Activated naive CD4-positive, alpha-beta T cell treated with anti-CD3 and anti-CD28 coated beads, Interleukin-2, amount 10 ng/mL, durations not matched to agents 7 days and 5 days (primary cell): Measurements from ENCODE around the gene MAPKAPK5.

Experiments used
- CTCF ChIA-PET: fragments of 350-600 bp; sonication (Branson Sonifier 250); formaldehyde crosslinking; loops from one replicate; lab custom pipeline; 2021; ENCODE audit warnings: antibody characterized with exemption; lab: Charles Lee
- DNase-seq: peaks from one replicate; pipeline ENCODE4 v3.0.0-alpha.2; 2020
- H3K27ac Mint-ChIP-seq: one replicate; pipeline ENCODE4 v1.8.0; 2021; ENCODE audit warnings: mild to moderate bottlenecking, moderate library complexity, mixed read lengths
- H3K27me3 Mint-ChIP-seq: one replicate; pipeline ENCODE4 v1.8.0; 2021; ENCODE audit warnings: mild to moderate bottlenecking, mixed read lengths
- H3K36me3 Mint-ChIP-seq: one replicate; pipeline ENCODE4 v1.8.0; 2021; ENCODE audit warnings: mixed read lengths
- H3K4me1 Mint-ChIP-seq: one replicate; pipeline ENCODE4 v1.8.0; 2021; ENCODE audit warnings: mixed read lengths
- H3K4me3 Mint-ChIP-seq: one replicate; pipeline ENCODE4 v1.8.0; 2021; ENCODE audit warnings: mild to moderate bottlenecking, moderate library complexity, mixed read lengths
- H3K9me3 Mint-ChIP-seq: one replicate; pipeline ENCODE4 v1.8.0; 2021; ENCODE audit warnings: mixed read lengths

MAPKAPK5 gene

GRCh38 chr12:111838353-111838752 lies 3.7 kb upstream of the MAPKAPK5 start:
- Mint-ChIP-seq H3K27ac (no peak overlapping the region), H3K36me3 (peaks cover 47% of the 10 kb centered on the region), H3K9me3 (peaks cover 5% of the 10 kb centered on the region), H3K27me3 (peaks cover 13% of the 10 kb centered on the region), H3K4me1 (peaks cover 62% of the 10 kb centered on the region), H3K4me3 (no peak overlapping the region)
- CTCF ChIA-PET: interaction anchor here (0.6 kb wide), 1 partner anchor 161 kb away, joined by 3 read pairs; no protein-coding TSS in a partner anchor
- no peak for DNase-seq

GRCh38 chr12:111840807-111841206 lies 1.2 kb upstream of the MAPKAPK5 start:
- Mint-ChIP-seq H3K27ac (peak overlapping the region; percentile 98), H3K4me3 (peak overlapping the region; percentile 98), H3K27me3 (no peaks in the 10 kb centered on the region), H3K4me1 (peaks cover 65% of the 10 kb centered on the region), H3K9me3 (peaks cover 2% of the 10 kb centered on the region), H3K36me3 (peaks cover 52% of the 10 kb centered on the region)
- no peak for DNase-seq
- CTCF ChIA-PET: interaction anchor here (1.1 kb wide), 1 partner anchor 173 kb away, joined by 3 read pairs; no protein-coding TSS in a partner anchor

GRCh38 chr12:111841236-111841749 lies 735 bp upstream of the MAPKAPK5 start:
- H3K27me3 Mint-ChIP-seq: no peaks in the 10 kb centered on the region
- no peak for DNase-seq
- H3K9me3 Mint-ChIP-seq: no peaks in the 10 kb centered on the region
- CTCF ChIA-PET: interaction anchor here (1.1 to 1.3 kb wide), 2 partner anchors 14 to 172 kb away, joined by 3 read pairs; no protein-coding TSS in a partner anchor
- peak overlapping the region; percentile 98 for H3K27ac Mint-ChIP-seq
- H3K4me3 Mint-ChIP-seq: peak overlapping the region; percentile 98
- peaks cover 50% of the 10 kb centered on the region for H3K36me3 Mint-ChIP-seq
- peaks cover 63% of the 10 kb centered on the region for H3K4me1 Mint-ChIP-seq

GRCh38 chr12:111842556-111843396 lies 748 bp downstream of the MAPKAPK5 start:
- DNase-seq: peak; percentile 49
- Mint-ChIP-seq H3K36me3 (peaks cover 48% of the 10 kb centered on the region), H3K9me3 (no peaks in the 10 kb centered on the region), H3K27ac (peak overlapping the region; percentile 94), H3K4me1 (peaks cover 59% of the 10 kb centered on the region), H3K4me3 (peak overlapping the region; percentile 98), H3K27me3 (no peaks in the 10 kb centered on the region)
- CTCF ChIA-PET: interaction anchor here (1.1 to 1.3 kb wide), 2 partner anchors 16 to 30 kb away, joined by 3 to 4 read pairs; no protein-coding TSS in a partner anchor

GRCh38 chr12:111846016-111846415 lies 4.0 kb downstream of the MAPKAPK5 start:
- peaks cover 33% of the 10 kb centered on the region for H3K4me1 Mint-ChIP-seq
- H3K4me3 Mint-ChIP-seq: no peak overlapping the region
- peaks cover 5% of the 10 kb centered on the region for H3K9me3 Mint-ChIP-seq
- no peak overlapping the region for H3K27ac Mint-ChIP-seq
- H3K27me3 Mint-ChIP-seq: no peaks in the 10 kb centered on the region
- CTCF ChIA-PET: no interaction called here
- DNase-seq: no peak
- peaks cover 38% of the 10 kb centered on the region for H3K36me3 Mint-ChIP-seq

GRCh38 chr12:111850526-111850925 lies 8.5 kb downstream of the MAPKAPK5 start:
- no peak overlapping the region for H3K27ac Mint-ChIP-seq
- H3K4me3 Mint-ChIP-seq: no peak overlapping the region
- peaks cover 29% of the 10 kb centered on the region for H3K36me3 Mint-ChIP-seq
- H3K27me3 Mint-ChIP-seq: no peaks in the 10 kb centered on the region
- H3K9me3 Mint-ChIP-seq: peaks cover 5% of the 10 kb centered on the region
- H3K4me1 Mint-ChIP-seq: peaks cover 7% of the 10 kb centered on the region
- CTCF ChIA-PET: interaction anchor here (0.7 kb wide), 1 partner anchor 403 kb away, joined by 3 read pairs; no protein-coding TSS in a partner anchor
- no peak for DNase-seq

- Mint-ChIP-seq H3K27ac (peak overlapping the region; percentile 28), H3K4me3 (no peak overlapping the region), H3K27me3 (no peaks in the 10 kb centered on the region), H3K36me3 (peaks cover 21% of the 10 kb centered on the region), H3K9me3 (no peaks in the 10 kb centered on the region), H3K4me1 (peaks cover 2% of the 10 kb centered on the region)
- CTCF ChIA-PET: no interaction called here
- DNase-seq: no peak
Observed at GRCh38 chr12:111858186-111858585, 16.2 kb downstream of the MAPKAPK5 start.

GRCh38 chr12:111858778-111859177 lies 16.8 kb downstream of the MAPKAPK5 start:
- peaks cover 20% of the 10 kb centered on the region for H3K36me3 Mint-ChIP-seq
- peaks cover 2% of the 10 kb centered on the region for H3K4me1 Mint-ChIP-seq
- no peaks in the 10 kb centered on the region for H3K27me3 Mint-ChIP-seq
- no peak overlapping the region for H3K4me3 Mint-ChIP-seq
- no peaks in the 10 kb centered on the region for H3K9me3 Mint-ChIP-seq
- CTCF ChIA-PET: no interaction called here
- H3K27ac Mint-ChIP-seq: no peak overlapping the region
- DNase-seq: no peak

- peaks cover 27% of the 10 kb centered on the region for H3K36me3 Mint-ChIP-seq
- H3K27ac Mint-ChIP-seq: no peak overlapping the region
- H3K4me1 Mint-ChIP-seq: no peaks in the 10 kb centered on the region
- no peaks in the 10 kb centered on the region for H3K27me3 Mint-ChIP-seq
- CTCF ChIA-PET: no interaction called here
- H3K9me3 Mint-ChIP-seq: no peaks in the 10 kb centered on the region
- H3K4me3 Mint-ChIP-seq: no peak overlapping the region
- no peak for DNase-seq
Observed at GRCh38 chr12:111864913-111865312, 22.9 kb downstream of the MAPKAPK5 start.

GRCh38 chr12:111867531-111867930 lies 25.5 kb downstream of the MAPKAPK5 start:
- no peaks in the 10 kb centered on the region for H3K9me3 Mint-ChIP-seq
- no peaks in the 10 kb centered on the region for H3K4me1 Mint-ChIP-seq
- no peak for DNase-seq
- H3K36me3 Mint-ChIP-seq: peaks cover 42% of the 10 kb centered on the region
- H3K4me3 Mint-ChIP-seq: no peak overlapping the region
- H3K27ac Mint-ChIP-seq: peak overlapping the region; percentile 13
- CTCF ChIA-PET: no interaction called here
- no peaks in the 10 kb centered on the region for H3K27me3 Mint-ChIP-seq

- no peaks in the 10 kb centered on the region for H3K9me3 Mint-ChIP-seq
- H3K27ac Mint-ChIP-seq: no peak overlapping the region
- H3K4me1 Mint-ChIP-seq: no peaks in the 10 kb centered on the region
- H3K27me3 Mint-ChIP-seq: no peaks in the 10 kb centered on the region
- CTCF ChIA-PET: no interaction called here
- no peak overlapping the region for H3K4me3 Mint-ChIP-seq
- DNase-seq: no peak
- peaks cover 49% of the 10 kb centered on the region for H3K36me3 Mint-ChIP-seq
Observed at GRCh38 chr12:111868676-111869588, 26.9 kb downstream of the MAPKAPK5 start.

- Mint-ChIP-seq H3K4me3 (no peak overlapping the region), H3K36me3 (peaks cover 49% of the 10 kb centered on the region), H3K9me3 (no peaks in the 10 kb centered on the region), H3K4me1 (no peaks in the 10 kb centered on the region), H3K27ac (no peak overlapping the region), H3K27me3 (no peaks in the 10 kb centered on the region)
- no peak for DNase-seq
- CTCF ChIA-PET: no interaction called here
Observed at GRCh38 chr12:111869671-111870070, 27.6 kb downstream of the MAPKAPK5 start.

- Mint-ChIP-seq H3K27ac (no peak overlapping the region), H3K36me3 (peaks cover 49% of the 10 kb centered on the region)
- CTCF ChIA-PET: no interaction called here
Observed at GRCh38 chr12:111870216-111870615, 28.2 kb downstream of the MAPKAPK5 start.

GRCh38 chr12:111870706-111871105 lies 28.7 kb downstream of the MAPKAPK5 start:
- no peaks in the 10 kb centered on the region for H3K27me3 Mint-ChIP-seq
- H3K36me3 Mint-ChIP-seq: peaks cover 49% of the 10 kb centered on the region
- H3K9me3 Mint-ChIP-seq: no peaks in the 10 kb centered on the region
- no peak for DNase-seq
- no peak overlapping the region for H3K27ac Mint-ChIP-seq
- H3K4me3 Mint-ChIP-seq: no peak overlapping the region
- H3K4me1 Mint-ChIP-seq: no peaks in the 10 kb centered on the region
- CTCF ChIA-PET: no interaction called here

More at GRCh38 chr12:111870216-111870615, 28.2 kb downstream of the MAPKAPK5 start:
- Mint-ChIP-seq H3K27me3 (no peaks in the 10 kb centered on the region), H3K4me3 (no peak overlapping the region), H3K9me3 (no peaks in the 10 kb centered on the region), H3K4me1 (no peaks in the 10 kb centered on the region)
- no peak for DNase-seq
